Body of pancreas (tissue), 4 donors: ENCODE results near the gene ASCC1.

Experiments
- CTCF ChIP-seq, 7 experiments: fragments of 450-650 bp in 4 of 7; fragments of 200-600 bp in 3 of 7; sonication (generic) in 3 of 7; IDR thresholded peaks; one replicate each; pipeline ENCODE4 v1.5.1; 2016 to 2019; ENCODE audit warnings: antibody characterized with exemption in 7 of 7
- POLR2A ChIP-seq, 3 donors: fragments of 450-650 bp; IDR thresholded peaks; one replicate each; pipeline ENCODE4 v1.6.1; 2016; ENCODE audit warnings: antibody characterized with exemption in 3 of 3, mild to moderate bottlenecking in 2 of 3

GRCh38 chr10:72174297-72174662 is 41.8 kb downstream of the ASCC1 start:
- TF ChIP-seq CTCF (IDR thresholded peaks at IDR 0.05) (no peak), POLR2A (IDR thresholded peaks at IDR 0.05) (no peak)
